ENCODE measurements around the gene TACC2. TPM values are rescaled to one million over a fixed set of nuclear protein-coding genes. Genes with fewer than 3 reads are reported as not detected.

The TACC2 gene
- total RNA-seq, 4 donors from 2014 or later, result 31.0 to 52.5 (median 42.2) TPM

DNA sequence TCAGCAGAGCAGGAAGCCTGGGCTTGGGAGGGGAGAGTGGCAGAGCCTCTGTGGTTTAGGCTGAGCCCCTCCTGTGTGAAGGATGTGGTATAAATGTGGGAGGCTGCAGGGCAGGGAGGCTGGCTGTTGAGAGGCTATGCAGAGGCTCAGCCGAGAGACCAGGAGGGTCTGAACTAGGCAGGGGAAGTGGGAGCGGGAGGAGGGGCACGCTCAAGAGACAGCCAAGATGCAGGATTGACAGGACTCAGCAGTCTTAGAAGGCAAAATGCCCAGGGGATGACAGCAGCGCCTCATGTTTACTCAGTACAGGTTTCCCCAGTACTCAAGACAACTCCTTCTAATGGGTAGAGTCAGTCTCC lies 306.5 kb downstream of the TACC2 start:
- Histone ChIP-seq H3K4me1 (peaks cover 0 to 16% (median 0%) of the 10 kb centered on the region in 4 donors), H3K27me3 (no peaks in the 10 kb centered on the region), H3K27ac (no peak overlapping the region), H3K4me3 (no peak overlapping the region), H3K36me3 (no peaks in the 10 kb centered on the region), H3K9me3 (no peaks in the 10 kb centered on the region)
- 92 to 97% methylated on average over 4 of the region's 4 CpGs for WGBS, 2 donors
- no peak for TF ChIP-seq POLR2A (IDR thresholded peaks at IDR 0.05)
- TF ChIP-seq EP300 (IDR thresholded peaks at IDR 0.05), result no peak
- TF ChIP-seq, protein P1, sequence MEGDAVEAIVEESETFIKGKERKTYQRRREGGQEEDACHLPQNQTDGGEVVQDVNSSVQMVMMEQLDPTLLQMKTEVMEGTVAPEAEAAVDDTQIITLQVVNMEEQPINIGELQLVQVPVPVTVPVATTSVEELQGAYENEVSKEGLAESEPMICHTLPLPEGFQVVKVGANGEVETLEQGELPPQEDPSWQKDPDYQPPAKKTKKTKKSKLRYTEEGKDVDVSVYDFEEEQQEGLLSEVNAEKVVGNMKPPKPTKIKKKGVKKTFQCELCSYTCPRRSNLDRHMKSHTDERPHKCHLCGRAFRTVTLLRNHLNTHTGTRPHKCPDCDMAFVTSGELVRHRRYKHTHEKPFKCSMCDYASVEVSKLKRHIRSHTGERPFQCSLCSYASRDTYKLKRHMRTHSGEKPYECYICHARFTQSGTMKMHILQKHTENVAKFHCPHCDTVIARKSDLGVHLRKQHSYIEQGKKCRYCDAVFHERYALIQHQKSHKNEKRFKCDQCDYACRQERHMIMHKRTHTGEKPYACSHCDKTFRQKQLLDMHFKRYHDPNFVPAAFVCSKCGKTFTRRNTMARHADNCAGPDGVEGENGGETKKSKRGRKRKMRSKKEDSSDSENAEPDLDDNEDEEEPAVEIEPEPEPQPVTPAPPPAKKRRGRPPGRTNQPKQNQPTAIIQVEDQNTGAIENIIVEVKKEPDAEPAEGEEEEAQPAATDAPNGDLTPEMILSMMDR (IDR thresholded peaks at IDR 0.05), result no peak
- no peak for DNase-seq (ENCODE audit: low spot score in 2 of 2)

DNA sequence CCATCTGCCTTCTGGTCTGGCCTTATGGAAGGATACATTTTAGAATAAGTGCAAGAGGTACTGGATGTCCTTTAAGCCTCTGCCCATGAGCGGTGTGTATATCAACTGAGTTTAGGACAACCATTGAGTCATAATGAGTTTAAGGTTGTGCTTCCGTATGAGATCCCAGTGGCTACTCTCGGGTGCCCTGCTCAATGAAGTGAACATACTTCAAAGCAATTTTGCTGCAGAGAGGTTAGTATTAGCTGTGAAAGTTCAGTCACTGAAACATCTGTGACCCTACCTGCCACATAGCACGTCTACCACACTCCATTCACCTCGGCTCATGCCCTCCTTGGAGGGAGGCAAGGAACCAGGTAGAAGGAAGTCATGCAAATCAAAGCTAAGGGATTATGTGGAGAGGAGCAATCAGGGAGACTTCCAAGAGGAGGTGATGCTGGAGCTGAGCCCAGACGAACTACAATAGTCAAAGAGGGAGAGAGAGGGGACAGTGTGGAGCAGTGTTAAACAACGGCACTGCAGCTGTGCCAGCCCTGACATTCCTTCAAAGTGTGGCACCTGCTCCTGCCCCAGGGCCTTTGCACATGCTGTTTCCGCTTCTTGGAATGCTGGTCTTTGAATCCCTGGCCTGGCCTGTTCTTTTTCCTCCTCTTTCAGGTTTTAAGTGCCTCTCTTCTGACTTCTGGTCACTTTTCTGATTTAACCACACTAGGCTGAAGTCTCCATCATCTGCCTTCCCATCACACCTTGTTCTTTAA lies 307.6 kb downstream of the TACC2 start:
- Histone ChIP-seq H3K27ac (no peak overlapping the region), H3K4me3 (no peak overlapping the region), H3K9me3 (no peaks in the 10 kb centered on the region), H3K27me3 (no peaks in the 10 kb centered on the region), H3K4me1 (peaks cover 0 to 20% (median 0%) of the 10 kb centered on the region in 4 donors), H3K36me3 (no peaks in the 10 kb centered on the region)
- DNase-seq (ENCODE audit: low spot score in 2 of 2), result no peak
- WGBS, 2 donors, result 86 to 87% methylated on average over 8 of the region's 8 CpGs
- TF ChIP-seq POLR2A (IDR thresholded peaks at IDR 0.05), result no peak
- TF ChIP-seq EP300 (IDR thresholded peaks at IDR 0.05), result no peak
- TF ChIP-seq, protein P1 (IDR thresholded peaks at IDR 0.05), result no peak

DNA sequence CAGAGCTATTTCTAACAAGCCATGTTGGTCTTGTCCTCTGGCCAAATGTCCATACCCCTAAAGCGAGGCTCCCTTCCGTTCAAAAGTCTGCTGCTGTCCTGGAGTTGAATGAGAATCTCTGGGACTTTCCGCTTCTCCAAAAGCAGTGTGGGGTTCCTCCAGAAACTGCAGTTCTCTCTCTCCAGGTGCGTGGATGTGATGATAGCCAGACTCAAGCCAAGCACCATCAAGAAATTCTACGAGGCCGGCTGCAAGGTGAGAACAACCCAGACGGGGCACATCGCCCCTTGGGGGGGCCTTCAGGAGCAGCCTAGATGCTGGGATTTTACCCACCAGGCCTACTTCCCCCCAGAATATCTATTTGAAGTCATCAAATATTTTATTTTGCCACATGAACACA lies 308.6 kb downstream of the TACC2 start:
- H3K27me3 ChIP-seq, result no peaks in the 10 kb centered on the region
- 84 to 88% methylated on average over 8 of the region's 8 CpGs for WGBS, 2 donors
- H3K4me3 ChIP-seq, result no peak overlapping the region
- DNase-seq (ENCODE audit: low spot score in 2 of 2), result no peak
- no peaks in the 10 kb centered on the region for H3K36me3 ChIP-seq
- H3K4me1 ChIP-seq, result peaks cover 0 to 23% (median 0%) of the 10 kb centered on the region in 4 donors
- no peak overlapping the region for H3K27ac ChIP-seq
- no peak for TF ChIP-seq EP300 (IDR thresholded peaks at IDR 0.05)
- TF ChIP-seq, protein P1 (IDR thresholded peaks at IDR 0.05), result no peak
- TF ChIP-seq POLR2A (IDR thresholded peaks at IDR 0.05), result no peak
- H3K9me3 ChIP-seq, result no peaks in the 10 kb centered on the region

DNA sequence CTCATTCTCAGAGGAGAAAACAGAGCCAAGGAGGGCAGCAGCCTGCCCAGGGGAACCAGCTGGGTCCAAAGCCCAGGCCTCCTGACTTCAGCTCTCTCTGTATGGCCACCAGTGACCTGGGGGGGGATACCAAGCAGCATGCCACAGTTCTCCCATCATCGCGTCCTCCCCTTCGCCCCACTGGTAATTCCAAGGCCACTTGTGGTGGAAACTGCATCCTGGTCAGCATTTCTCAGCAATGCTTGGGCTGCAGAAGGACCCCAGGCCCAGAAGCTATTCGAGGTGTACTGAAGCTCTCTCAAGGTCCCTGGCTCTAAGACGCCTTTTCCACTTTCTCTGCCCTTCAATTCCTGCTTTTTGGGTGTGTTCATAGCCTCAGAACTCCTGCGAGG lies 309.2 kb downstream of the TACC2 start:
- TF ChIP-seq EP300 (IDR thresholded peaks at IDR 0.05), result no peak
- TF ChIP-seq, protein P1 (IDR thresholded peaks at IDR 0.05), result no peak
- no peak for TF ChIP-seq POLR2A (IDR thresholded peaks at IDR 0.05)
- Histone ChIP-seq H3K27ac (no peak overlapping the region), H3K4me3 (no peak overlapping the region), H3K36me3 (no peaks in the 10 kb centered on the region), H3K4me1 (peaks cover 0 to 23% (median 0%) of the 10 kb centered on the region in 4 donors), H3K9me3 (no peaks in the 10 kb centered on the region), H3K27me3 (no peaks in the 10 kb centered on the region)
- no peak for DNase-seq (ENCODE audit: low spot score in 2 of 2)
- WGBS, 2 donors, result 87 to 91% methylated on average over 6 of the region's 6 CpGs

DNA sequence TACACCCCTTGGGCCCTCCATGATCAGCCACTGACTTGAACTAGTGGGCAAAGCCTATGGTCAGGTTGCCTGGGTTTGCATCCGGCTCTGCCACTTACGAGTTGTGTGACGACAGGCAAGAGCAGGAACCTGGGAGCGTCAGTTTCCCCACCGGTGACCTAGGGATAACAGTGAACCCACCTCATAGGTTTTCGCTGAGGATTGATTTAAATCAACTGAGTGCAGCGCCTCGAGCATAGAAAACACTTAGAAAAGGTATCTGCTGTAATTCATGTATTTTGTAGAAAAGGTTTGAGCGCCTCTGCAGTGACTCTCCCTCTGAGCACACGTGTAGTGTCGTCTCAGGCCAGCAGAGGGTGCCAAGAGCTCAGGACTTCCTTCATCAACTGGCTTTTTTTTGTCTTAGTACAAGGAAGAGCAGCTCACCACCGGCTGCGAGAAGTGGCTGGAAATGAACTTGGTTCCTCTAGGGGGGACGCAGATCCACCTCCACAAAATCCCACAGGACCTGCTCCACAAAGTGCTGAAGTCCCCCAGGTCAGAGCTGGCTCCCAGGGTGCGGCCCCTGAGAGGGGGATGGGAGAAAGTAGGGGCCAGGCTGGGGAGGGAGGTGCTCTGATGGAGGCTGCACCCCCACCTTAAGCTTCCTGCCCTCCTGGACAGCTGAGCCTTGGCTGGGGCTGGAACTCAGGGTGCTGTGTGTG lies 309.8 kb downstream of the TACC2 start:
- Histone ChIP-seq H3K27me3 (no peaks in the 10 kb centered on the region), H3K9me3 (no peaks in the 10 kb centered on the region), H3K27ac (peak overlapping the region in 1 of 4 donors; percentile 55), H3K36me3 (no peaks in the 10 kb centered on the region), H3K4me1 (peaks cover 0 to 20% (median 0%) of the 10 kb centered on the region in 4 donors), H3K4me3 (peak overlapping the region in 1 of 4 donors; percentile 20)
- TF ChIP-seq POLR2A (IDR thresholded peaks at IDR 0.05), result no peak
- TF ChIP-seq, protein P1 (IDR thresholded peaks at IDR 0.05), result peak; percentile 80 to 94 (median 88)
- WGBS, 2 donors, result 29 to 31% methylated on average over 15 of the region's 15 CpGs
- DNase-seq (ENCODE audit: low spot score in 2 of 2), result peak; percentile 54 to 80

All from tibial nerve (tissue), 4 donors.